Measurements from ENCODE around the gene PRADC1.
A peak's percentile ranks its signal among the peaks of the same experiment; 100 is the strongest.

PRADC1 gene

GRCh38 chr2:73233154-73233931, at the start of gene PRADC1:
Gene PRADC1, minus strand, starts transcription at chr2:73233239. Its CDS starts 79 bp downstream, at chr2:73233160.
- Histone ChIP-seq H3K9ac (peak within 1 kb of the TSS; percentile 97), H3K4me1 (peaks cover 31% of the 10 kb centered on the region), H3K9me3 (no peaks in the 10 kb centered on the region), H4K20me1 (peaks cover 41% of the 10 kb centered on the region), H3K4me3 (peak within 1 kb of the TSS; percentile 95), H3K27me3 (no peaks in the 10 kb centered on the region), H3K36me3 (peaks cover 49% of the 10 kb centered on the region), H3K4me2 (peak within 1 kb of the TSS; percentile 96), H3K27ac (peak within 1 kb of the TSS; percentile 97)
- no peak for TF ChIP-seq Cebpa-rat (IDR thresholded peaks at IDR 0.05)

- Histone ChIP-seq H3K27ac (no peak overlapping the region), H3K4me3 (no peak overlapping the region), H4K20me1 (peaks cover 74% of the 10 kb centered on the region), H3K9me3 (no peaks in the 10 kb centered on the region; the same call in 1 of the 2 replicates), H3K36me3 (peaks cover 51% of the 10 kb centered on the region), H3K27me3 (no peaks in the 10 kb centered on the region), H3K4me1 (peaks cover 30% of the 10 kb centered on the region), H3K9ac (no peak overlapping the region), H3K4me2 (0 out of 2 replicates have a peak overlapping the region, but pooled peaks have one; percentile 3)
- TF ChIP-seq Cebpa-rat (IDR thresholded peaks at IDR 0.05): no peak
Observed at GRCh38 chr2:73281244-73281643, 48.2 kb upstream of the PRADC1 start.

GRCh38 chr2:73279852-73280251, 46.8 kb upstream of the PRADC1 start:
- Histone ChIP-seq H3K27me3 (no peaks in the 10 kb centered on the region), H3K4me2 (no peak overlapping the region), H3K4me3 (no peak overlapping the region), H3K36me3 (peaks cover 65% of the 10 kb centered on the region), H3K4me1 (peaks cover 17% of the 10 kb centered on the region), H4K20me1 (peaks cover 87% of the 10 kb centered on the region), H3K27ac (no peak overlapping the region), H3K9ac (no peak overlapping the region), H3K9me3 (no peaks in the 10 kb centered on the region; the same call in 1 of the 2 replicates)
- TF ChIP-seq Cebpa-rat (IDR thresholded peaks at IDR 0.05): no peak

GRCh38 chr2:73272270-73272669, 39.2 kb upstream of the PRADC1 start:
- H4K20me1 ChIP-seq: peaks cover 100% of the 10 kb centered on the region
- H3K4me1 ChIP-seq: no peaks in the 10 kb centered on the region
- no peaks in the 10 kb centered on the region; the same call in 1 of the 2 replicates for H3K9me3 ChIP-seq
- no peaks in the 10 kb centered on the region for H3K27me3 ChIP-seq
- no peak for TF ChIP-seq Cebpa-rat (IDR thresholded peaks at IDR 0.05)
- no peak overlapping the region for H3K27ac ChIP-seq
- H3K4me2 ChIP-seq: no peak overlapping the region
- no peak overlapping the region for H3K9ac ChIP-seq
- H3K4me3 ChIP-seq: no peak overlapping the region
- peaks cover 99% of the 10 kb centered on the region for H3K36me3 ChIP-seq

DNA sequence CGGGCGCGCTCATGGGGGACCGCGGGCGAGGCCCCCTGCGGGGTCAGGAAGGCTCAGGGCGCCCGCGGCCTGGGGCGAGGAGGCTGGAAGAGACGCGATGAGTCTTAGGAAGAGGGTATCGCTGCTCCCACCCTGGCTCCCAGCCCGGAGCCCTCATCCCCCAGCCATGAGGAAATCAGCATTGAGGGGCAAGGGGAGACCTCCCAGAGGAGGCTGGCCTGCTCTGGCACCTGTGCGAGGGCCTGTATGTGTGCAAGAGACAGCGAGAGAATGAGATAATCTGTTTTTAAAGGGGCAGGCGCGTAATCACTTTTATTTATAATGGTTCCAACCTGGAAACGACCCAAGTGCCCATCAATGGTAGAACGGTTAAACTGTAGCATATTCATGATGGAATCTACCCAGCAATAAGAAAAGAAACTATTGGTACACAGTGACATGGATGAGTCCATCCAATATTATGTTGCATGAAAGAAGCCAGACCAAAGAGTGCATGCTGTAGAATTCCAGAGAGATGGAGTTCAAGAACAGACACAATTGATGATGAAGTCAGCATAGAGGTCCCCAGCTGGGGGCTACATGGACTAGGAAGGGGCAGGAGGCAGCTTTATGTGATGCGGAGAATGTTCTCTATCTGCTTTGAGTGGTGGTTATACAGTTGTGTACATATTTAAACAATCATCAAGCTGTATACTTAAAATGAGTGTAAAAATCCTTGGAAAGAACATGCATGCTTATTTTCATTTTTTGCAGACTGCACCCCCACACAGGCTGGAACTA, 36.8 kb upstream of the PRADC1 start:
- no peak overlapping the region for H3K27ac ChIP-seq
- H3K4me3 ChIP-seq: no peak overlapping the region
- H3K9ac ChIP-seq: no peak overlapping the region
- no peak for TF ChIP-seq Cebpa-rat (IDR thresholded peaks at IDR 0.05)
- H3K4me1 ChIP-seq: no peaks in the 10 kb centered on the region
- H3K9me3 ChIP-seq: no peaks in the 10 kb centered on the region
- H3K36me3 ChIP-seq: peaks cover 99% of the 10 kb centered on the region
- no peak overlapping the region for H3K4me2 ChIP-seq
- no peaks in the 10 kb centered on the region for H3K27me3 ChIP-seq
- peaks cover 100% of the 10 kb centered on the region for H4K20me1 ChIP-seq

GRCh38 chr2:73268830-73269685, 36.0 kb upstream of the PRADC1 start:
- no peak for TF ChIP-seq Cebpa-rat (IDR thresholded peaks at IDR 0.05)
- H3K9me3 ChIP-seq: no peaks in the 10 kb centered on the region
- H3K4me3 ChIP-seq: no peak overlapping the region
- H3K27ac ChIP-seq: no peak overlapping the region
- no peak overlapping the region for H3K9ac ChIP-seq
- H3K4me1 ChIP-seq: no peaks in the 10 kb centered on the region
- no peak overlapping the region for H3K4me2 ChIP-seq
- H4K20me1 ChIP-seq: peaks cover 100% of the 10 kb centered on the region
- peaks cover 100% of the 10 kb centered on the region for H3K36me3 ChIP-seq
- no peaks in the 10 kb centered on the region for H3K27me3 ChIP-seq

- H3K27me3 ChIP-seq: no peaks in the 10 kb centered on the region
- H3K4me3 ChIP-seq: no peak overlapping the region
- no peak for TF ChIP-seq Cebpa-rat (IDR thresholded peaks at IDR 0.05)
Observed at GRCh38 chr2:73268366-73268829, 35.4 kb upstream of the PRADC1 start.

GRCh38 chr2:73267008-73267407, 34.0 kb upstream of the PRADC1 start:
- Histone ChIP-seq H4K20me1 (peaks cover 91% of the 10 kb centered on the region), H3K4me3 (no peak overlapping the region), H3K27ac (no peak overlapping the region), H3K27me3 (no peaks in the 10 kb centered on the region), H3K9ac (no peak overlapping the region), H3K4me2 (no peak overlapping the region), H3K4me1 (no peaks in the 10 kb centered on the region), H3K36me3 (peaks cover 100% of the 10 kb centered on the region), H3K9me3 (no peaks in the 10 kb centered on the region)
- no peak for TF ChIP-seq Cebpa-rat (IDR thresholded peaks at IDR 0.05)

More at GRCh38 chr2:73268366-73268829, 35.4 kb upstream of the PRADC1 start:
- H4K20me1 ChIP-seq: peaks cover 100% of the 10 kb centered on the region
- no peaks in the 10 kb centered on the region for H3K9me3 ChIP-seq
- no peak overlapping the region for H3K4me2 ChIP-seq
- H3K27ac ChIP-seq: no peak overlapping the region
- no peak overlapping the region for H3K9ac ChIP-seq
- H3K36me3 ChIP-seq: peaks cover 100% of the 10 kb centered on the region
- H3K4me1 ChIP-seq: no peaks in the 10 kb centered on the region
